ENCODE results near the gene PPP4R1.

- TF ChIP-seq POLR2AphosphoS5 (IDR thresholded peaks at IDR 0.05; ENCODE audit: low read depth, low read length): no peak
- TF ChIP-seq TAF1 (IDR thresholded peaks at IDR 0.05; ENCODE audit: borderline replicate concordance, low read depth, low read length): no peak
- TF ChIP-seq POLR2A (IDR thresholded peaks at IDR 0.05; ENCODE audit: low read depth, low read length): no peak
These were observed 34.8 kb upstream of the PPP4R1 start for GRCh38 chr18:9649164-9649540.
